Liver (tissue), 9 donors: Measurements from ENCODE around the gene KMT5C. TPM values are rescaled to one million over a fixed set of nuclear protein-coding genes. Genes with fewer than 3 reads are reported as not detected.

Source experiments
- DNase-seq: peaks from one replicate; pipeline ENCODE4 v3.0.0-alpha.2; 2017; ENCODE audit warnings: low spot score
- H3K27ac ChIP-seq, 2 donors: one replicate each; pipeline ENCODE4 v1.7.0; 2013; ENCODE audit warnings: inconsistent platforms in 2 of 2, low read length in 2 of 2, control low read depth in 1 of 2, low read depth in 1 of 2, mild to moderate bottlenecking in 1 of 2
- H3K27me3 ChIP-seq, 4 donors: one replicate each; pipeline versions ENCODE4 v1.6.1 to v1.7.0; 2013; ENCODE audit warnings: low read length in 3 of 4, inconsistent platforms in 1 of 4, mild to moderate bottlenecking in 1 of 4, moderate library complexity in 1 of 4; ENCODE audit not compliant: control insufficient read depth in 4 of 4, insufficient read depth in 4 of 4
- H3K36me3 ChIP-seq, 4 donors: one replicate each; pipeline versions ENCODE4 v1.6.1 to v1.7.0; 2013; ENCODE audit warnings: low read length in 3 of 4, mild to moderate bottlenecking in 3 of 4, low read depth in 1 of 4, moderate library complexity in 1 of 4; ENCODE audit not compliant: control insufficient read depth in 4 of 4, insufficient read depth in 3 of 4
- H3K4me1 ChIP-seq, 4 donors: one replicate each; pipeline versions ENCODE4 v1.6.1 to v1.7.0; 2013; ENCODE audit warnings: low read length in 3 of 4, mild to moderate bottlenecking in 3 of 4, moderate library complexity in 1 of 4; ENCODE audit not compliant: control insufficient read depth in 4 of 4, insufficient read depth in 4 of 4
- H3K4me3 ChIP-seq, 3 donors: one replicate each; pipeline versions ENCODE4 v1.6.1 to v1.7.0; 2013; ENCODE audit warnings: low read length in 3 of 3, control low read depth in 1 of 3, low read depth in 1 of 3, mild to moderate bottlenecking in 1 of 3
- H3K9ac ChIP-seq, 2 donors: one replicate each; pipeline ENCODE4 v1.7.0; 2013; ENCODE audit warnings: low read length in 2 of 2, mild to moderate bottlenecking in 2 of 2, moderate library complexity in 2 of 2, control low read depth in 1 of 2, low read depth in 1 of 2
- H3K9me3 ChIP-seq, 4 donors: one replicate each; pipeline versions ENCODE4 v1.6.1 to v1.7.0; 2013; ENCODE audit warnings: low read length in 3 of 4; ENCODE audit not compliant: control insufficient read depth in 4 of 4
- ATF3 ChIP-seq: IDR thresholded peaks from 2 replicates; pipeline ENCODE4 v1.6.1; 2016; ENCODE audit warnings: antibody characterized with exemption
- CTCF ChIP-seq: fragments of 150-350 bp; IDR thresholded peaks from 2 replicates; pipeline ENCODE4 v1.5.1; 2017; ENCODE audit warnings: improper control_type of control experiment, low read depth, low read length; ENCODE audit not compliant: missing input control
- EGR1 ChIP-seq, 2 donors: IDR thresholded peaks; 2 replicates each; pipeline ENCODE4 v1.6.1; 2016 to 2018; ENCODE audit warnings: antibody characterized with exemption in 2 of 2, low read depth in 2 of 2
- FOXA1 ChIP-seq: IDR thresholded peaks from 2 replicates; pipeline ENCODE4 v1.6.1; 2016; ENCODE audit warnings: antibody characterized with exemption
- FOXA2 ChIP-seq: IDR thresholded peaks from 2 replicates; pipeline ENCODE4 v1.6.1; 2016; ENCODE audit warnings: antibody characterized with exemption
- GABPA ChIP-seq, 2 donors: IDR thresholded peaks in 1 of 2; conservative IDR thresholded peaks in 1 of 2; 2 replicates each; pipeline ENCODE4 v1.6.1; 2016; ENCODE audit warnings: antibody characterized with exemption in 2 of 2, mild to moderate bottlenecking in 1 of 2, moderate library complexity in 1 of 2
- HNF4A ChIP-seq, 2 donors: conservative IDR thresholded peaks; 2 replicates each; pipeline ENCODE4 v1.6.1; 2016; ENCODE audit warnings: antibody characterized with exemption in 2 of 2, mild to moderate bottlenecking in 2 of 2
- HNF4G ChIP-seq: IDR thresholded peaks from 2 replicates; pipeline ENCODE4 v1.6.1; 2016; ENCODE audit warnings: antibody characterized with exemption
- JUND ChIP-seq, 2 donors: IDR thresholded peaks; 2 replicates each; pipeline ENCODE4 v1.6.1; 2016; ENCODE audit warnings: antibody characterized with exemption in 2 of 2
- NR2F2 ChIP-seq: IDR thresholded peaks from 2 replicates; pipeline ENCODE4 v1.6.1; 2016; ENCODE audit warnings: antibody characterized with exemption
- RAD21 ChIP-seq, 2 donors: IDR thresholded peaks; 2 replicates each; pipeline ENCODE4 v1.6.1; 2016; ENCODE audit warnings: antibody characterized with exemption in 2 of 2, mild to moderate bottlenecking in 2 of 2
- RXRA ChIP-seq, 2 donors: IDR thresholded peaks; 2 replicates each; pipeline ENCODE4 v1.6.1; 2017 to 2018; ENCODE audit warnings: antibody characterized with exemption in 2 of 2, mild to moderate bottlenecking in 1 of 2
- SP1 ChIP-seq: IDR thresholded peaks from 2 replicates; pipeline ENCODE4 v1.6.1; 2018; ENCODE audit warnings: antibody characterized with exemption, mild to moderate bottlenecking
- TAF1 ChIP-seq: conservative IDR thresholded peaks from 2 replicates; pipeline ENCODE4 v1.6.1; 2016; ENCODE audit warnings: antibody characterized with exemption, mild to moderate bottlenecking
- YY1 ChIP-seq: IDR thresholded peaks from 2 replicates; pipeline ENCODE4 v1.6.1; 2016; ENCODE audit warnings: antibody characterized with exemption, mild to moderate bottlenecking
- WGBS: extraction: QIAGEN DNeasy Blood & Tissue Kit; methylation state at CpG from one replicate; pipeline ENCODE4 v1.1.7; 2013; 5-methylcytosine and 5-hydroxymethylcytosine counted together
- polyA plus RNA-seq, 2 donors: library from polyadenylated mRNA; stranded (reverse) in 1 of 2; unstranded in 1 of 2; fragments of 200-250 nt in 1 of 2; fragments of >200 nt in 1 of 2; fragmentation: Nextera tagmentation in 1 of 2; extraction: Ambion mirVana in 1 of 2; gene quantifications; one replicate each; pipeline versions ENCODE4 v1.2.1 to v1.2.3, GENCODE V29; 2013 to 2015
- total RNA-seq, 2 donors: library from RNA; depleted of rRNA; stranded (reverse); fragments of >200 nt; gene quantifications; one replicate each; pipeline ENCODE4 v1.2.3, GENCODE V29; 2014
- TF ChIP-seq, protein P1 (sequence below): IDR thresholded peaks from 2 replicates; pipeline ENCODE4 v1.6.1; 2016; ENCODE audit warnings: antibody characterized with exemption
- TF ChIP-seq, protein P2 (sequence below): IDR thresholded peaks from 2 replicates; pipeline ENCODE4 v1.6.1; 2016; ENCODE audit warnings: antibody characterized with exemption
- TF ChIP-seq, protein P3 (sequence below): IDR thresholded peaks from 2 replicates; pipeline ENCODE4 v1.6.1; 2016; ENCODE audit warnings: antibody characterized with exemption, mild to moderate bottlenecking
- donor health status: healthy.
- donor health status: healthy.
- donor health status: healthy.
- donor health status: healthy.
- donor health status: healthy.

Gene KMT5C
- total and polyA plus RNA-seq, 4 donors: 1.1 to 11.6 (median 3.0) TPM

DNA sequence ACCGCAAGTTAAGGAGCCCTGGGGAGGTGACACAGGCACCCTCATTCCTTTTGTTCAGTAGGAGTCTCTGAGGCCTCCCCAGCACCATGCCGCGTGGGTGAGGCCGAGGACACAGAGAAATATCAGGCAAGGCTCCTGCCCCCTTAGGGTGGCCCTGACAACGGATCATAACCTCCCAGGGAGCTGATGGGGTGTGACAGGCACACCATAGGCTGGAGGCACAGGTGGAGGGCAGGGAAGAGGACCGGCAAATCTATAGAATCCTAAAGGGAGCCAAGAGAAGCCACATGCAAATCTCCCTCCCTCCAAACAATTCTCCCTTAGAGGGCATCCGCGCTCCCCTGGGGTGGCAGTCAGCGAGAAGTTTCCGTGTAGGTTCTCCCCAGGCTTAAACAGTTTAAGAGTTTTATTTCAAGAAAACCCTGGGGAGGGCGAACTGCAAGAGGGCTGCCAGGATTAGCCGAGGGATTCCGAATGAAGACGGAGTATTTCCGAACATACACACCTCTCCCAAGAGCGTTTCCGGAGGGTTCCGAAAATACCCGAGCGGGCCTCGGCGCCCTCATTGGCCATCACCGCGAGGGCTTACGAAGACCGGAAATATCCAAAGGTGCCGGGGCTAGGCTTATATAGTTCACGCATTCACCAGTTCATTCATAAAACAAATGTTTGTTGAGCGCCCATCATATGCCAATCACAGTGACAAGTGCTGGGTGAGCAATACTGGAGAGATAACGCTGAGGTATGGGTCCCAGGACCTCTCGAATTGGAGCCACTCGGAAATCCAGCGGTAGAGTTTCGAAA lies 45.4 kb downstream of the KMT5C start:
- Histone ChIP-seq H3K27me3 (no peaks in the 10 kb centered on the region), H3K4me1 (peaks cover 16 to 39% (median 30%) of the 10 kb centered on the region in 4 donors), H3K36me3 (peaks cover 10 to 26% (median 17%) of the 10 kb centered on the region in 4 donors), H3K4me3 (peak overlapping the region; percentile 11 to 71 (median 29)), H3K27ac (peak overlapping the region; percentile 75 to 94), H3K9ac (peak overlapping the region; percentile 71 to 90), H3K9me3 (no peaks in the 10 kb centered on the region)
- 9% methylated on average over 34 of the region's 34 CpGs for WGBS
- peak; percentile 93 for DNase-seq
- TF ChIP-seq HNF4G (peak; percentile 89), NR2F2 (peak; percentile 18)
- TF ChIP-seq, protein P1, sequence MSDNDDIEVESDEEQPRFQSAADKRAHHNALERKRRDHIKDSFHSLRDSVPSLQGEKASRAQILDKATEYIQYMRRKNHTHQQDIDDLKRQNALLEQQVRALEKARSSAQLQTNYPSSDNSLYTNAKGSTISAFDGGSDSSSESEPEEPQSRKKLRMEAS: no peak

DNA sequence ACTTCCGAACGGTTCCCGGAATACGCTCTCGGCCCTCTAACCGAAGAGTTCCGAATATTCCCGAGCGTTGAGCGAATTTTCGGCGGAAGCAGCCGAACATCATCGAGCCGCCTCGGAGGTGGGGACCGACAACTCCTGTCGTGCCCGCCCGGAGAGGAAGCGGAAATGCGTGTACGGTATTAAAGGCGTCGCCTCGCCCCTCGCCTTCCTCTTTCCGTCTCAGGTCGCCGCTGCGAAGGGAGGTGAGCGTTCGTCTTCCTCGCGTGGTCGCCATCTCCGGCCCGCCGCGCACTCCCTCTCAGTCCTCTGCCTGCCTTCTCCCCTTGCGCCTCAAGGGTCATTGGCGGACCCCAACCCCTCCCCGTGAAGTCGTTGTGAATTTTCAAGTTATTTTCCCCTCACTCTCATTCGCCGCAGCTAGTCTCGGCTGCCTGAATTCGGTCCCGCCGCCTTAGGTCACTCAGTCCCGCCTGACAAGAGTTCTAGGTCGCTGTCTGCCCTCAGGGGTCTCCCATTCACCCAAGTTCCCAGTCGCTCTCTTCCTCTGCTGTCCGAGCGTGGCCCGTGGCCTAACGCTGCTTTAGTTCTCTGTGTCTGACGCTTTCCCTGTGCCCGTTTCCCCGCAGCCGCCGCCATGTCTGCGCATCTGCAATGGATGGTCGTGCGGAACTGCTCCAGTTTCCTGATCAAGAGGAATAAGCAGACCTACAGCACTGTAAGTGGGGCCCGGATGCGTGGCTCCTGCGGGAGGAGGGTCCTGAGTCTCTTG lies 46.2 kb downstream of the KMT5C start, which contains the start of gene RPL28:
TSS of gene RPL28 (plus strand) at position 209 of the 769 bp plus-strand sequence. CDS start at position 635, 426 bp downstream.
- TF ChIP-seq TAF1: peak; percentile 100
- peak; percentile 5 for TF ChIP-seq NR2F2
- no peak for TF ChIP-seq FOXA2
- TF ChIP-seq ATF3: no peak
- peak in 1 of 2 donors; percentile 26 for TF ChIP-seq RAD21 (IDR thresholded peaks at IDR 0.05)
- peak; percentile 41 for TF ChIP-seq SP1
- no peak for TF ChIP-seq HNF4G
- peak; percentile 24 for TF ChIP-seq YY1
- TF ChIP-seq, protein P1: no peak
- TF ChIP-seq FOXA1: no peak
- TF ChIP-seq JUND (IDR thresholded peaks at IDR 0.05): no peak
- no peak for TF ChIP-seq EGR1 (IDR thresholded peaks at IDR 0.05; ENCODE audit: low read depth in 2 of 2)
- peak; percentile 82 to 92 for TF ChIP-seq GABPA (IDR thresholded peaks at IDR 0.05 in 1 of 2, conservative IDR thresholded peaks at IDR 0.05 in 1 of 2)
- no peak for TF ChIP-seq HNF4A (conservative IDR thresholded peaks at IDR 0.05)
- TF ChIP-seq, protein P2, sequence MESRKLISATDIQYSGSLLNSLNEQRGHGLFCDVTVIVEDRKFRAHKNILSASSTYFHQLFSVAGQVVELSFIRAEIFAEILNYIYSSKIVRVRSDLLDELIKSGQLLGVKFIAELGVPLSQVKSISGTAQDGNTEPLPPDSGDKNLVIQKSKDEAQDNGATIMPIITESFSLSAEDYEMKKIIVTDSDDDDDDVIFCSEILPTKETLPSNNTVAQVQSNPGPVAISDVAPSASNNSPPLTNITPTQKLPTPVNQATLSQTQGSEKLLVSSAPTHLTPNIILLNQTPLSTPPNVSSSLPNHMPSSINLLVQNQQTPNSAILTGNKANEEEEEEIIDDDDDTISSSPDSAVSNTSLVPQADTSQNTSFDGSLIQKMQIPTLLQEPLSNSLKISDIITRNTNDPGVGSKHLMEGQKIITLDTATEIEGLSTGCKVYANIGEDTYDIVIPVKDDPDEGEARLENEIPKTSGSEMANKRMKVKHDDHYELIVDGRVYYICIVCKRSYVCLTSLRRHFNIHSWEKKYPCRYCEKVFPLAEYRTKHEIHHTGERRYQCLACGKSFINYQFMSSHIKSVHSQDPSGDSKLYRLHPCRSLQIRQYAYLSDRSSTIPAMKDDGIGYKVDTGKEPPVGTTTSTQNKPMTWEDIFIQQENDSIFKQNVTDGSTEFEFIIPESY: peak; percentile 97
- TF ChIP-seq RXRA (IDR thresholded peaks at IDR 0.05): peak in 1 of 2 donors; percentile 15
- TF ChIP-seq, protein P3, sequence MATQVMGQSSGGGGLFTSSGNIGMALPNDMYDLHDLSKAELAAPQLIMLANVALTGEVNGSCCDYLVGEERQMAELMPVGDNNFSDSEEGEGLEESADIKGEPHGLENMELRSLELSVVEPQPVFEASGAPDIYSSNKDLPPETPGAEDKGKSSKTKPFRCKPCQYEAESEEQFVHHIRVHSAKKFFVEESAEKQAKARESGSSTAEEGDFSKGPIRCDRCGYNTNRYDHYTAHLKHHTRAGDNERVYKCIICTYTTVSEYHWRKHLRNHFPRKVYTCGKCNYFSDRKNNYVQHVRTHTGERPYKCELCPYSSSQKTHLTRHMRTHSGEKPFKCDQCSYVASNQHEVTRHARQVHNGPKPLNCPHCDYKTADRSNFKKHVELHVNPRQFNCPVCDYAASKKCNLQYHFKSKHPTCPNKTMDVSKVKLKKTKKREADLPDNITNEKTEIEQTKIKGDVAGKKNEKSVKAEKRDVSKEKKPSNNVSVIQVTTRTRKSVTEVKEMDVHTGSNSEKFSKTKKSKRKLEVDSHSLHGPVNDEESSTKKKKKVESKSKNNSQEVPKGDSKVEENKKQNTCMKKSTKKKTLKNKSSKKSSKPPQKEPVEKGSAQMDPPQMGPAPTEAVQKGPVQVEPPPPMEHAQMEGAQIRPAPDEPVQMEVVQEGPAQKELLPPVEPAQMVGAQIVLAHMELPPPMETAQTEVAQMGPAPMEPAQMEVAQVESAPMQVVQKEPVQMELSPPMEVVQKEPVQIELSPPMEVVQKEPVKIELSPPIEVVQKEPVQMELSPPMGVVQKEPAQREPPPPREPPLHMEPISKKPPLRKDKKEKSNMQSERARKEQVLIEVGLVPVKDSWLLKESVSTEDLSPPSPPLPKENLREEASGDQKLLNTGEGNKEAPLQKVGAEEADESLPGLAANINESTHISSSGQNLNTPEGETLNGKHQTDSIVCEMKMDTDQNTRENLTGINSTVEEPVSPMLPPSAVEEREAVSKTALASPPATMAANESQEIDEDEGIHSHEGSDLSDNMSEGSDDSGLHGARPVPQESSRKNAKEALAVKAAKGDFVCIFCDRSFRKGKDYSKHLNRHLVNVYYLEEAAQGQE: peak; percentile 94
- no peak for TF ChIP-seq CTCF
- peaks cover 16 to 39% (median 30%) of the 10 kb centered on the region in 4 donors for H3K4me1 ChIP-seq
- no peaks in the 10 kb centered on the region for H3K9me3 ChIP-seq
- H3K9ac ChIP-seq: peak within 1 kb of the TSS; percentile 73 to 90
- WGBS: under 1% methylated on average over 68 of the region's 68 CpGs
- no peaks in the 10 kb centered on the region for H3K27me3 ChIP-seq
- peak within 1 kb of the TSS; percentile 71 to 94 (median 92) for H3K4me3 ChIP-seq
- peaks cover 10 to 28% (median 18%) of the 10 kb centered on the region in 4 donors for H3K36me3 ChIP-seq
- DNase-seq: peak; percentile 98
- peak within 1 kb of the TSS; percentile 75 to 94 for H3K27ac ChIP-seq
